Liver (tissue), 9 donors: ENCODE data around the gene RALGDS. TPM values are rescaled to one million over a fixed set of nuclear protein-coding genes. Genes with fewer than 3 reads are reported as not detected.

Source experiments
- DNase-seq: peaks from one replicate; pipeline ENCODE4 v3.0.0-alpha.2; 2017; ENCODE audit warnings: low spot score
- H3K27ac ChIP-seq, 2 donors: one replicate each; pipeline ENCODE4 v1.7.0; 2013; ENCODE audit warnings: inconsistent platforms in 2 of 2, low read length in 2 of 2, control low read depth in 1 of 2, low read depth in 1 of 2, mild to moderate bottlenecking in 1 of 2
- H3K27me3 ChIP-seq, 4 donors: one replicate each; pipeline versions ENCODE4 v1.6.1 to v1.7.0; 2013; ENCODE audit warnings: low read length in 3 of 4, inconsistent platforms in 1 of 4, mild to moderate bottlenecking in 1 of 4, moderate library complexity in 1 of 4; ENCODE audit not compliant: control insufficient read depth in 4 of 4, insufficient read depth in 4 of 4
- H3K36me3 ChIP-seq, 4 donors: one replicate each; pipeline versions ENCODE4 v1.6.1 to v1.7.0; 2013; ENCODE audit warnings: low read length in 3 of 4, mild to moderate bottlenecking in 3 of 4, low read depth in 1 of 4, moderate library complexity in 1 of 4; ENCODE audit not compliant: control insufficient read depth in 4 of 4, insufficient read depth in 3 of 4
- H3K4me1 ChIP-seq, 4 donors: one replicate each; pipeline versions ENCODE4 v1.6.1 to v1.7.0; 2013; ENCODE audit warnings: low read length in 3 of 4, mild to moderate bottlenecking in 3 of 4, moderate library complexity in 1 of 4; ENCODE audit not compliant: control insufficient read depth in 4 of 4, insufficient read depth in 4 of 4
- H3K4me3 ChIP-seq, 3 donors: one replicate each; pipeline versions ENCODE4 v1.6.1 to v1.7.0; 2013; ENCODE audit warnings: low read length in 3 of 3, control low read depth in 1 of 3, low read depth in 1 of 3, mild to moderate bottlenecking in 1 of 3
- H3K9ac ChIP-seq, 2 donors: one replicate each; pipeline ENCODE4 v1.7.0; 2013; ENCODE audit warnings: low read length in 2 of 2, mild to moderate bottlenecking in 2 of 2, moderate library complexity in 2 of 2, control low read depth in 1 of 2, low read depth in 1 of 2
- H3K9me3 ChIP-seq, 4 donors: one replicate each; pipeline versions ENCODE4 v1.6.1 to v1.7.0; 2013; ENCODE audit warnings: low read length in 3 of 4; ENCODE audit not compliant: control insufficient read depth in 4 of 4
- EGR1 ChIP-seq, 2 donors: IDR thresholded peaks; 2 replicates each; pipeline ENCODE4 v1.6.1; 2016 to 2018; ENCODE audit warnings: antibody characterized with exemption in 2 of 2, low read depth in 2 of 2
- FOXA1 ChIP-seq: IDR thresholded peaks from 2 replicates; pipeline ENCODE4 v1.6.1; 2016; ENCODE audit warnings: antibody characterized with exemption
- FOXA2 ChIP-seq: IDR thresholded peaks from 2 replicates; pipeline ENCODE4 v1.6.1; 2016; ENCODE audit warnings: antibody characterized with exemption
- HNF4G ChIP-seq: IDR thresholded peaks from 2 replicates; pipeline ENCODE4 v1.6.1; 2016; ENCODE audit warnings: antibody characterized with exemption
- NR2F2 ChIP-seq: IDR thresholded peaks from 2 replicates; pipeline ENCODE4 v1.6.1; 2016; ENCODE audit warnings: antibody characterized with exemption
- RAD21 ChIP-seq, 2 donors: IDR thresholded peaks; 2 replicates each; pipeline ENCODE4 v1.6.1; 2016; ENCODE audit warnings: antibody characterized with exemption in 2 of 2, mild to moderate bottlenecking in 2 of 2
- RXRA ChIP-seq, 2 donors: IDR thresholded peaks; 2 replicates each; pipeline ENCODE4 v1.6.1; 2017 to 2018; ENCODE audit warnings: antibody characterized with exemption in 2 of 2, mild to moderate bottlenecking in 1 of 2
- SP1 ChIP-seq: IDR thresholded peaks from 2 replicates; pipeline ENCODE4 v1.6.1; 2018; ENCODE audit warnings: antibody characterized with exemption, mild to moderate bottlenecking
- TAF1 ChIP-seq: conservative IDR thresholded peaks from 2 replicates; pipeline ENCODE4 v1.6.1; 2016; ENCODE audit warnings: antibody characterized with exemption, mild to moderate bottlenecking
- YY1 ChIP-seq: IDR thresholded peaks from 2 replicates; pipeline ENCODE4 v1.6.1; 2016; ENCODE audit warnings: antibody characterized with exemption, mild to moderate bottlenecking
- WGBS: extraction: QIAGEN DNeasy Blood & Tissue Kit; methylation state at CpG from one replicate; pipeline ENCODE4 v1.1.7; 2013; 5-methylcytosine and 5-hydroxymethylcytosine counted together
- polyA plus RNA-seq, 2 donors: library from polyadenylated mRNA; stranded (reverse) in 1 of 2; unstranded in 1 of 2; fragments of 200-250 nt in 1 of 2; fragments of >200 nt in 1 of 2; fragmentation: Nextera tagmentation in 1 of 2; extraction: Ambion mirVana in 1 of 2; gene quantifications; one replicate each; pipeline versions ENCODE4 v1.2.1 to v1.2.3, GENCODE V29; 2013 to 2015
- total RNA-seq, 2 donors: library from RNA; depleted of rRNA; stranded (reverse); fragments of >200 nt; gene quantifications; one replicate each; pipeline ENCODE4 v1.2.3, GENCODE V29; 2014
- TF ChIP-seq, protein P1 (sequence below): fragments of 150-350 bp; IDR thresholded peaks from 2 replicates; pipeline ENCODE4 v1.5.1; 2017; ENCODE audit warnings: improper control_type of control experiment, low read depth, low read length; ENCODE audit not compliant: missing input control
- TF ChIP-seq, protein P2 (sequence below): IDR thresholded peaks from 2 replicates; pipeline ENCODE4 v1.6.1; 2016; ENCODE audit warnings: antibody characterized with exemption, mild to moderate bottlenecking
- TF ChIP-seq, protein P3 (sequence below): IDR thresholded peaks from 2 replicates; pipeline ENCODE4 v1.6.1; 2016; ENCODE audit warnings: antibody characterized with exemption
- TF ChIP-seq, protein P4 (sequence below): IDR thresholded peaks from 2 replicates; pipeline ENCODE4 v1.6.1; 2016; ENCODE audit warnings: antibody characterized with exemption
- donor health status: healthy.
- donor health status: healthy.
- donor health status: healthy.
- donor health status: healthy.
- donor health status: healthy.

Gene RALGDS
- total and polyA plus RNA-seq, 4 donors = 1.3 to 19.0 (median 7.3) TPM

DNA sequence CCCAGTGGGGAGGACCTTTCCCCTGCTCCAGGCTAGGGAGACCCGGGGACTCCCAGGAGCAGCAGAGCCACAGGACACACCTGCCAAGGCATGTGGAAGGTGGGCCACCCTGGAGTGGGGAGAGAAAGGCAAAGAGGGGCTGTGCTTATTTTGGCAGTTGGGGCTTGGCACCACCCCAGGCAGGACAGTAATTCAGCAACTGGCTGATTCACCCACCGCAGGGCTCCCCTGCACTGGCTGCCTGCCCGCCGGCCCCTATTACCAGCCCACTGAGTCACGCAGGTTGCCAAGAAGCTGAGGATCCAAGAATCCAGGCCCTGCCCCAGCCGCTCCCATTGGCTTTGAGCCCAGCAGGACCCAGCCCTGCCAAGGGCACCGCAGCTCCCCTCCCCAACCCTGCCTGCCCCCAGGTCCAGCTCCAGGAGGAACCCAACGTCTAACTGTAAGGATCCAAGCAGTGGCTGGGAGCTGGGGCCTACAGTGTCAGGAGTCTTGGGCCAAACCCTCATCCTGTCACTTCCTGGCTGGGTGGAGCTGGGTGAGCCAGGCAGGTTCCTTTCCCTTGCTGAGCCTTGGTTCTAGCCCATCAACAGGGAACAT, 14.2 kb upstream of the RALGDS start:
- no peak for DNase-seq
- Histone ChIP-seq H3K27ac (peak overlapping the region; percentile 84 to 86), H3K36me3 (no peaks in the 10 kb centered on the region), H3K27me3 (no peaks in the 10 kb centered on the region), H3K9me3 (no peaks in the 10 kb centered on the region), H3K4me3 (no peak overlapping the region), H3K9ac (peak overlapping the region in 1 of 2 donors; percentile 11), H3K4me1 (peaks cover 7 to 23% (median 15%) of the 10 kb centered on the region in 4 donors)
- no peak for TF ChIP-seq SP1
- no peak for TF ChIP-seq YY1
- TF ChIP-seq, protein P1, sequence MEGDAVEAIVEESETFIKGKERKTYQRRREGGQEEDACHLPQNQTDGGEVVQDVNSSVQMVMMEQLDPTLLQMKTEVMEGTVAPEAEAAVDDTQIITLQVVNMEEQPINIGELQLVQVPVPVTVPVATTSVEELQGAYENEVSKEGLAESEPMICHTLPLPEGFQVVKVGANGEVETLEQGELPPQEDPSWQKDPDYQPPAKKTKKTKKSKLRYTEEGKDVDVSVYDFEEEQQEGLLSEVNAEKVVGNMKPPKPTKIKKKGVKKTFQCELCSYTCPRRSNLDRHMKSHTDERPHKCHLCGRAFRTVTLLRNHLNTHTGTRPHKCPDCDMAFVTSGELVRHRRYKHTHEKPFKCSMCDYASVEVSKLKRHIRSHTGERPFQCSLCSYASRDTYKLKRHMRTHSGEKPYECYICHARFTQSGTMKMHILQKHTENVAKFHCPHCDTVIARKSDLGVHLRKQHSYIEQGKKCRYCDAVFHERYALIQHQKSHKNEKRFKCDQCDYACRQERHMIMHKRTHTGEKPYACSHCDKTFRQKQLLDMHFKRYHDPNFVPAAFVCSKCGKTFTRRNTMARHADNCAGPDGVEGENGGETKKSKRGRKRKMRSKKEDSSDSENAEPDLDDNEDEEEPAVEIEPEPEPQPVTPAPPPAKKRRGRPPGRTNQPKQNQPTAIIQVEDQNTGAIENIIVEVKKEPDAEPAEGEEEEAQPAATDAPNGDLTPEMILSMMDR = no peak
- TF ChIP-seq RXRA (IDR thresholded peaks at IDR 0.05) = no peak
- TF ChIP-seq, protein P2, sequence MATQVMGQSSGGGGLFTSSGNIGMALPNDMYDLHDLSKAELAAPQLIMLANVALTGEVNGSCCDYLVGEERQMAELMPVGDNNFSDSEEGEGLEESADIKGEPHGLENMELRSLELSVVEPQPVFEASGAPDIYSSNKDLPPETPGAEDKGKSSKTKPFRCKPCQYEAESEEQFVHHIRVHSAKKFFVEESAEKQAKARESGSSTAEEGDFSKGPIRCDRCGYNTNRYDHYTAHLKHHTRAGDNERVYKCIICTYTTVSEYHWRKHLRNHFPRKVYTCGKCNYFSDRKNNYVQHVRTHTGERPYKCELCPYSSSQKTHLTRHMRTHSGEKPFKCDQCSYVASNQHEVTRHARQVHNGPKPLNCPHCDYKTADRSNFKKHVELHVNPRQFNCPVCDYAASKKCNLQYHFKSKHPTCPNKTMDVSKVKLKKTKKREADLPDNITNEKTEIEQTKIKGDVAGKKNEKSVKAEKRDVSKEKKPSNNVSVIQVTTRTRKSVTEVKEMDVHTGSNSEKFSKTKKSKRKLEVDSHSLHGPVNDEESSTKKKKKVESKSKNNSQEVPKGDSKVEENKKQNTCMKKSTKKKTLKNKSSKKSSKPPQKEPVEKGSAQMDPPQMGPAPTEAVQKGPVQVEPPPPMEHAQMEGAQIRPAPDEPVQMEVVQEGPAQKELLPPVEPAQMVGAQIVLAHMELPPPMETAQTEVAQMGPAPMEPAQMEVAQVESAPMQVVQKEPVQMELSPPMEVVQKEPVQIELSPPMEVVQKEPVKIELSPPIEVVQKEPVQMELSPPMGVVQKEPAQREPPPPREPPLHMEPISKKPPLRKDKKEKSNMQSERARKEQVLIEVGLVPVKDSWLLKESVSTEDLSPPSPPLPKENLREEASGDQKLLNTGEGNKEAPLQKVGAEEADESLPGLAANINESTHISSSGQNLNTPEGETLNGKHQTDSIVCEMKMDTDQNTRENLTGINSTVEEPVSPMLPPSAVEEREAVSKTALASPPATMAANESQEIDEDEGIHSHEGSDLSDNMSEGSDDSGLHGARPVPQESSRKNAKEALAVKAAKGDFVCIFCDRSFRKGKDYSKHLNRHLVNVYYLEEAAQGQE = no peak
- no peak for TF ChIP-seq RAD21 (IDR thresholded peaks at IDR 0.05)
- TF ChIP-seq FOXA1 = no peak
- TF ChIP-seq, protein P3, sequence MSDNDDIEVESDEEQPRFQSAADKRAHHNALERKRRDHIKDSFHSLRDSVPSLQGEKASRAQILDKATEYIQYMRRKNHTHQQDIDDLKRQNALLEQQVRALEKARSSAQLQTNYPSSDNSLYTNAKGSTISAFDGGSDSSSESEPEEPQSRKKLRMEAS = no peak
- no peak for TF ChIP-seq TAF1
- TF ChIP-seq HNF4G = no peak
- TF ChIP-seq, protein P4, sequence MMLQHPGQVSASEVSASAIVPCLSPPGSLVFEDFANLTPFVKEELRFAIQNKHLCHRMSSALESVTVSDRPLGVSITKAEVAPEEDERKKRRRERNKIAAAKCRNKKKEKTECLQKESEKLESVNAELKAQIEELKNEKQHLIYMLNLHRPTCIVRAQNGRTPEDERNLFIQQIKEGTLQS = no peak
- no peak for TF ChIP-seq EGR1 (IDR thresholded peaks at IDR 0.05; ENCODE audit: low read depth in 2 of 2)
- no peak for TF ChIP-seq NR2F2
- TF ChIP-seq FOXA2 = no peak
- 57% methylated on average over 8 of the region's 8 CpGs for WGBS

DNA sequence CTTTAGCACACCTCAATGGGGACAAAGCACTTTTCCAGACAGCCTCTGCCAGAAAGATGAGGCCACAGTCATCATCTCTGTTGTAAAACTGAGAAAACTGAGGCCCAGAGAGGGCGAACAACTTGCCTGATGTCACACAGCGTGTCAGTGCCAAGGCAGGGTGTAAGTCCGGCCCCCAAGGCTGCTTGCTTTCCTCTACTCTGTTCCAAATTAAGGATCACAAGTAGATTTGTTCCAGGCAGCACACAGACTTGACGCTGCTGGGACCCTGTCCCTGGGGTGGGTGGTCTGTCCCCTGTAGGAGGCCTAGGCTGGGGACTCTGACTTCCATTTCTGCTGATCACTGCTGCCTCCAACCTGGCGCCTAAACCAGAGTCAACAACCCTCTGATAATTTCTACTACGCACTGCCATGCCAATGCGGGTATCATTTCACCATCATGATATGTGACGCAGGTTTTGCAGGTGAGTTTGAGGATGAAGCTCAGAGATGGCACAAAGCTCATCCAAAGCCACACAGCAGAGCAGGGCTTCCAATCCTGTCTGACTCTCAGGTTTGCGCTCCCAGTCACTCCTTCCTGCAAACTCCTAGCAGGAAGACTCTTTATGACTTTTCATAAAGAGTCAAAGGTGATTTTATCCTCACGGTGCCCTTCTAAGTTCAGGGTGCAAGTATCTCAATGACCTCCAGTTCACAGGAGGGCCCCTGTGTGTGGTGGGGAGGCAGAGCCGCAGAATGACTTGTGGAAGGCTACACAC, 13.5 kb upstream of the RALGDS start:
- peak overlapping the region; percentile 71 to 76 for H3K9ac ChIP-seq
- H3K36me3 ChIP-seq = no peaks in the 10 kb centered on the region
- TF ChIP-seq, protein P2 = no peak
- no peak for DNase-seq
- H3K9me3 ChIP-seq = no peaks in the 10 kb centered on the region
- H3K27me3 ChIP-seq = no peaks in the 10 kb centered on the region
- 70% methylated on average over 11 of the region's 11 CpGs for WGBS
- H3K4me1 ChIP-seq = peaks cover 6 to 21% (median 13%) of the 10 kb centered on the region in 4 donors
- no peak overlapping the region for H3K4me3 ChIP-seq
- H3K27ac ChIP-seq = peak overlapping the region; percentile 84 to 86
